ENCODE data around the gene LSR. TPM values are rescaled to one million over a fixed set of nuclear protein-coding genes. Genes with fewer than 3 reads are reported as not detected.

LSR gene
- total RNA-seq, 1 experiment from 2014 or later: 152 TPM

- H4K8ac ChIP-seq (replicated peaks; ENCODE audit: insufficient read length, low read depth, low read length): no peak overlapping the region
- no peak overlapping the region for H3K14ac ChIP-seq (ENCODE audit: insufficient read depth, low read length)
- Mint-ChIP-seq H3K36me3 (ENCODE audit: insufficient read depth in 1 of 3, low read depth in 3 of 3) (peaks cover 12 to 64% (median 57%) of the 10 kb centered on the region in 3 experiments; a peak in 6 of 7 replicates), H3K27ac (peak overlapping the region in 2 of 3 experiments; percentile 78 to 89; a peak in 4 of 7 replicates), H3K4me1 (peaks cover 18 to 24% of the 10 kb centered on the region in 2 experiments), H3K4me3 (peak overlapping the region; percentile 32 to 48; a peak in 4 of 5 replicates), H3K9me3 (no peaks in the 10 kb centered on the region), H3K27me3 (ENCODE audit: low read depth) (no peaks in the 10 kb centered on the region)
- TF ChIP-seq CTCF (conservative IDR thresholded peaks at IDR 0.05): no peak
- H3K18ac ChIP-seq (ENCODE audit: insufficient read length, low read depth, low read length): no peak overlapping the region
- no peaks in the 10 kb centered on the region for H3K79me1 ChIP-seq (ENCODE audit: insufficient read depth, low read depth, low read length, poor library complexity, severe bottlenecking)
- no peaks in the 10 kb centered on the region for H3K27me3 ChIP-seq (ENCODE audit: insufficient read depth, low read length)
- H2BK20ac ChIP-seq (ENCODE audit: low read depth, low read length, poor library complexity, severe bottlenecking): no peak overlapping the region
- WGBS (ENCODE audit: extremely low coverage, insufficient read length, low lambda C conversion rate): no CpG with 5 or more reads among the region's 6 CpGs
- H2AFZ ChIP-seq (ENCODE audit: low read length): no peak overlapping the region
- no peak overlapping the region for H2BK12ac ChIP-seq (ENCODE audit: insufficient read length, low read depth, low read length)
- H3K23ac ChIP-seq (ENCODE audit: insufficient read length, low read depth, low read length): no peak overlapping the region
- H3K27ac ChIP-seq (ENCODE audit: insufficient read length, low read depth, low read length): no peak overlapping the region
- no peaks in the 10 kb centered on the region for H3K9me3 ChIP-seq (ENCODE audit: control insufficient read depth, low read depth, low read length)
- H3K56ac ChIP-seq (ENCODE audit: insufficient read length, low read depth, low read length): no peak overlapping the region
- H2BK120ac ChIP-seq (ENCODE audit: low read depth, low read length, poor library complexity, severe bottlenecking): no peak overlapping the region
- H2AK5ac ChIP-seq (ENCODE audit: insufficient read length, low read length): no peak overlapping the region
- peaks cover 5% of the 10 kb centered on the region for H3K23me2 ChIP-seq (ENCODE audit: insufficient read length, low read depth, low read length, poor library complexity, severe bottlenecking)
- H3K79me2 ChIP-seq (ENCODE audit: insufficient read depth, low read length): no peaks in the 10 kb centered on the region
- no peaks in the 10 kb centered on the region for H3K4me1 ChIP-seq (ENCODE audit: insufficient read depth, low read length)
- no peak overlapping the region for H3K9ac ChIP-seq (ENCODE audit: extremely low read depth, insufficient read length, low read length)
- no peak overlapping the region for H4K5ac ChIP-seq (ENCODE audit: insufficient read length, low read depth, low read length)
- peak; percentile 22 for DNase-seq
- no peak overlapping the region for H3K4me2 ChIP-seq (ENCODE audit: insufficient read depth, insufficient read length, low read length)
- no peak overlapping the region for H3T11ph ChIP-seq (ENCODE audit: low read length)
- H4K91ac ChIP-seq (ENCODE audit: insufficient read length, low read depth, low read length): no peak overlapping the region
- H2BK5ac ChIP-seq (ENCODE audit: insufficient read length, low read length): no peak overlapping the region
- H2BK15ac ChIP-seq (ENCODE audit: low read depth, low read length): no peak overlapping the region
- no peaks in the 10 kb centered on the region for H4K20me1 ChIP-seq (ENCODE audit: control insufficient read depth, insufficient read depth, insufficient read length)
- no peak overlapping the region for H3K4ac ChIP-seq (ENCODE audit: low read depth, low read length)
These were observed 16.5 kb downstream of the LSR start for GRCh38 chr19:35265126-35265899.
